Upper lobe of left lung (tissue), 4 donors: ENCODE results near the gene CLEC4G.

Source experiments
- EP300 ChIP-seq, 4 donors: sonication (generic); formaldehyde crosslinking; IDR thresholded peaks; one replicate each; pipeline ENCODE4 v1.5.1; 2017; ENCODE audit warnings: antibody characterized with exemption in 4 of 4, control low read depth in 2 of 4
- POLR2AphosphoS5 ChIP-seq, 2 donors: sonication (generic); formaldehyde crosslinking; IDR thresholded peaks; one replicate each; pipeline ENCODE4 v1.5.1; 2017; ENCODE audit warnings: antibody characterized with exemption in 2 of 2
- TF ChIP-seq, protein P1 (sequence below), 6 experiments: fragments of 450-650 bp in 4 of 6; fragments of 200-600 bp in 2 of 6; sonication (generic) in 2 of 6; IDR thresholded peaks; one replicate each; pipeline ENCODE4 v1.5.1; 2016 to 2019; ENCODE audit warnings: antibody characterized with exemption in 6 of 6

DNA sequence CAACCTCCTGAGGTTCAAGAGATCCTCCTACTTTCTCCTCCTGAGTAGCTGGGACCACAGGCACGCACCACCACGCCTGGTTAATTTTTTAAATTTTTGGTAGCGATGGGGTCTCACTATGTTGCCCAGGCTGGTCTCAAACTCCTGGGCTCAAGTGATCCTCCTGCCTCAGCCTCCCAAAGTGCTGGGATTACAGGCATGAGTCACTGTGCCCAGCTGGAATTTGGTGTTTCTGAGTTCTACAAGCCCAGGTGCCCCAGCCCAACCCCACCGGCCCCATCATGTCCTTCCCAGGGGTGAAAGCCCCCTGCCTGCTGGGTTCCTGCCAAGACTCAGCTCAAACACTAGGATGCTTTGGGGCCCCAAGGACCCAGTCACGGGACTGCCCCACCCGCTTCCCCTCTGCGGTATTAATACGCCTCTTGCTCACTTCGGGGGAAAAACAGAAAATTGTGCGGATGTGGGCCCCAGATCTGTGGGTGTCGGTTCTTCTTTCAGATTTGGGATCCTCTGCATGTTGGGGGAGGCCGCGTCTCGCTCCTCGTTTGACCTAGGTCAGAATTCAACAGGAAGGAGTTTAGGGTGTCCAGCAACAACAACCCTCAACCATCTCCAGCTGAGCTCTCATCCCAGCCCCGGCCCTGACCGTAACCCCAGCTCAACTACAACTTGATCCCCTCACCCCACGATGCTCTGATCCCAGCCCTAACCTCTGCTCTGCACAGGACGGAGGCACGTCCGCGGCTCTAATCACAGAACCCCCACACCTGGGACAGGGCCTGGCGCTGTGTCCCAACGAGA, 26.3 kb downstream of the CLEC4G start:
- TF ChIP-seq, protein P1, sequence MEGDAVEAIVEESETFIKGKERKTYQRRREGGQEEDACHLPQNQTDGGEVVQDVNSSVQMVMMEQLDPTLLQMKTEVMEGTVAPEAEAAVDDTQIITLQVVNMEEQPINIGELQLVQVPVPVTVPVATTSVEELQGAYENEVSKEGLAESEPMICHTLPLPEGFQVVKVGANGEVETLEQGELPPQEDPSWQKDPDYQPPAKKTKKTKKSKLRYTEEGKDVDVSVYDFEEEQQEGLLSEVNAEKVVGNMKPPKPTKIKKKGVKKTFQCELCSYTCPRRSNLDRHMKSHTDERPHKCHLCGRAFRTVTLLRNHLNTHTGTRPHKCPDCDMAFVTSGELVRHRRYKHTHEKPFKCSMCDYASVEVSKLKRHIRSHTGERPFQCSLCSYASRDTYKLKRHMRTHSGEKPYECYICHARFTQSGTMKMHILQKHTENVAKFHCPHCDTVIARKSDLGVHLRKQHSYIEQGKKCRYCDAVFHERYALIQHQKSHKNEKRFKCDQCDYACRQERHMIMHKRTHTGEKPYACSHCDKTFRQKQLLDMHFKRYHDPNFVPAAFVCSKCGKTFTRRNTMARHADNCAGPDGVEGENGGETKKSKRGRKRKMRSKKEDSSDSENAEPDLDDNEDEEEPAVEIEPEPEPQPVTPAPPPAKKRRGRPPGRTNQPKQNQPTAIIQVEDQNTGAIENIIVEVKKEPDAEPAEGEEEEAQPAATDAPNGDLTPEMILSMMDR (IDR thresholded peaks at IDR 0.05): no peak
- no peak for TF ChIP-seq EP300 (IDR thresholded peaks at IDR 0.05)
- TF ChIP-seq POLR2AphosphoS5 (IDR thresholded peaks at IDR 0.05): no peak
